Endodermal cell (in vitro differentiated cells): ENCODE measurements around the gene PLPPR1. TPM values are rescaled to one million over a fixed set of nuclear protein-coding genes. Genes with fewer than 3 reads are reported as not detected.

ENCODE experiments used
- DNase-seq: peaks from one replicate; pipeline ENCODE4 v3.0.0-alpha.2; 2017
- H3K27ac ChIP-seq: 2 replicates; pipeline ENCODE4 v1.5.1; 2013; ENCODE audit warnings: mild to moderate bottlenecking, low read depth, low read length, moderate library complexity
- H3K27me3 ChIP-seq: 2 replicates; pipeline ENCODE4 v1.6.1; 2013; ENCODE audit warnings: mild to moderate bottlenecking, low read length, moderate library complexity; ENCODE audit not compliant: insufficient read depth, control insufficient read depth, poor library complexity, severe bottlenecking
- H3K36me3 ChIP-seq: 2 replicates; pipeline ENCODE4 v1.7.0; 2013; ENCODE audit warnings: mild to moderate bottlenecking, low read length, moderate library complexity; ENCODE audit not compliant: control insufficient read depth, insufficient read depth
- H3K4me1 ChIP-seq: one replicate; pipeline ENCODE4 v1.7.0; 2013; ENCODE audit warnings: low read length; ENCODE audit not compliant: control insufficient read depth, insufficient read depth
- H3K4me3 ChIP-seq: 2 replicates; pipeline ENCODE4 v1.5.1; 2013; ENCODE audit warnings: mild to moderate bottlenecking, low read length, moderate library complexity
- H3K9ac ChIP-seq: 2 replicates; pipeline ENCODE4 v1.6.1; 2013; ENCODE audit warnings: mild to moderate bottlenecking, low read length, moderate library complexity; ENCODE audit not compliant: poor library complexity, severe bottlenecking; ENCODE audit errors: extremely low read depth
- H3K9me3 ChIP-seq: 2 replicates; pipeline ENCODE4 v1.6.1; 2013; ENCODE audit warnings: mild to moderate bottlenecking, low read length, moderate library complexity; ENCODE audit not compliant: control insufficient read depth
- H3K27ac Mint-ChIP-seq: 2 replicates; pipeline ENCODE4 v1.8.0; 2020; ENCODE audit warnings: mixed read lengths
- H3K27me3 Mint-ChIP-seq: 2 replicates; pipeline ENCODE4 v1.8.0; 2021; ENCODE audit warnings: mild to moderate bottlenecking, mixed read lengths; ENCODE audit not compliant: insufficient read depth
- H3K36me3 Mint-ChIP-seq: 2 replicates; pipeline ENCODE4 v1.8.0; 2020; ENCODE audit warnings: low read depth, mixed read lengths
- H3K4me1 Mint-ChIP-seq: 2 replicates; pipeline ENCODE4 v1.8.0; 2020; ENCODE audit warnings: mixed read lengths
- H3K4me3 Mint-ChIP-seq: 2 replicates; pipeline ENCODE4 v1.8.0; 2020; ENCODE audit warnings: mild to moderate bottlenecking, moderate library complexity, mixed read lengths
- H3K9me3 Mint-ChIP-seq: 2 replicates; pipeline ENCODE4 v1.8.0; 2020; ENCODE audit warnings: mild to moderate bottlenecking, mixed read lengths
- CTCF ChIP-seq: fragments of 200-600 bp; sonication (generic); conservative IDR thresholded peaks from 2 replicates; pipeline ENCODE4 v1.5.0; 2021; ENCODE audit warnings: antibody characterized with exemption, mild to moderate bottlenecking
- WGBS, 2 experiments: methylation state at CpG; one replicate each; pipeline versions ENCODE4 v1.1.5 to v1.1.7; 2013; ENCODE audit warnings: missing lambda C conversion rate in 2 of 2, mixed read lengths in 1 of 2; ENCODE audit not compliant: insufficient coverage in 1 of 2, insufficient read length in 1 of 2; 5-methylcytosine and 5-hydroxymethylcytosine counted together
- total RNA-seq, 2 donors: library from RNA; stranded (reverse); fragmentation: NEBNext Ultra II Directional in 1 of 2; extraction: Animal tissue kit (Norgen Biotek cat#: 25700) in 1 of 2; gene quantifications; 2 replicates in 1 of 2; 3 replicates in 1 of 2; pipeline ENCODE4 v1.2.1, GENCODE V29; 2021

Gene PLPPR1
- total RNA-seq, 2 donors from 2014 or later: 1.5 to 4.6 TPM

GRCh38 chr9:101062686-101063085 lies 34.2 kb downstream of the PLPPR1 start:
- H3K36me3 Mint-ChIP-seq: no peaks in the 10 kb centered on the region
- no peak overlapping the region for H3K27ac ChIP-seq
- peaks cover 5% of the 10 kb centered on the region for H3K4me1 Mint-ChIP-seq
- DNase-seq: no peak
- H3K9ac ChIP-seq: no peak overlapping the region
- no peak overlapping the region for H3K4me3 ChIP-seq
- no peaks in the 10 kb centered on the region for H3K27me3 ChIP-seq
- H3K4me3 Mint-ChIP-seq: no peak overlapping the region
- no peaks in the 10 kb centered on the region for H3K27me3 Mint-ChIP-seq
- H3K4me1 ChIP-seq: no peaks in the 10 kb centered on the region
- H3K27ac Mint-ChIP-seq: no peak overlapping the region
- TF ChIP-seq CTCF: no peak
- H3K9me3 ChIP-seq: no peaks in the 10 kb centered on the region
- WGBS, 2 experiments: 92 to 100% methylated on average over 1 of the region's 1 CpG
- H3K9me3 Mint-ChIP-seq: no peaks in the 10 kb centered on the region
- H3K36me3 ChIP-seq: no peaks in the 10 kb centered on the region

GRCh38 chr9:101063192-101063591 lies 34.7 kb downstream of the PLPPR1 start:
- H3K9me3 ChIP-seq: no peaks in the 10 kb centered on the region

GRCh38 chr9:101064206-101064605 lies 35.7 kb downstream of the PLPPR1 start:
- TF ChIP-seq CTCF: no peak
- H3K36me3 Mint-ChIP-seq: no peaks in the 10 kb centered on the region
- Histone ChIP-seq H3K9ac (no peak overlapping the region), H3K4me3 (no peak overlapping the region), H3K27ac (no peak overlapping the region), H3K36me3 (no peaks in the 10 kb centered on the region), H3K9me3 (no peaks in the 10 kb centered on the region), H3K4me1 (no peaks in the 10 kb centered on the region), H3K27me3 (peaks cover 2% of the 10 kb centered on the region)
- H3K4me1 Mint-ChIP-seq: peaks cover 11% of the 10 kb centered on the region
- no peak for DNase-seq
- H3K27me3 Mint-ChIP-seq: no peaks in the 10 kb centered on the region
- no peaks in the 10 kb centered on the region for H3K9me3 Mint-ChIP-seq
- no peak overlapping the region for H3K4me3 Mint-ChIP-seq
- H3K27ac Mint-ChIP-seq: no peak overlapping the region

More at GRCh38 chr9:101063192-101063591, 34.7 kb downstream of the PLPPR1 start:
- H3K27me3 ChIP-seq: no peaks in the 10 kb centered on the region
- 50 to 71% methylated on average over 2 of the region's 2 CpGs for WGBS, 2 experiments
- H3K27ac Mint-ChIP-seq: no peak overlapping the region
- H3K4me3 ChIP-seq: no peak overlapping the region
- no peaks in the 10 kb centered on the region for H3K9me3 Mint-ChIP-seq
- H3K4me1 ChIP-seq: no peaks in the 10 kb centered on the region
- no peak overlapping the region for H3K9ac ChIP-seq
- no peak overlapping the region for H3K27ac ChIP-seq
- no peak for TF ChIP-seq CTCF
- H3K4me3 Mint-ChIP-seq: no peak overlapping the region
- H3K27me3 Mint-ChIP-seq: no peaks in the 10 kb centered on the region
- peaks cover 5% of the 10 kb centered on the region for H3K4me1 Mint-ChIP-seq
- no peak for DNase-seq
- H3K36me3 ChIP-seq: no peaks in the 10 kb centered on the region
- no peaks in the 10 kb centered on the region for H3K36me3 Mint-ChIP-seq
